Muscle of back (tissue), 13 donors: ENCODE data around the gene LIMS4. TPM values are rescaled to one million over a fixed set of nuclear protein-coding genes. Genes with fewer than 3 reads are reported as not detected.
"Not testable (repeated sequence)": the region's sequence is repeated elsewhere in the genome, so short reads cannot be mapped to it uniquely, and the experiment has no call there.

Experiments used
- DNase-seq, 3 donors: peaks; one replicate each; pipeline versions ENCODE4 v3.0.0 to v3.0.0-alpha.2; 2013
- long read RNA-seq, 9 donors: transcript quantifications; one replicate each; lab custom pipeline, GENCODE V29; 2026
- polyA plus RNA-seq, 10 donors: library from polyadenylated mRNA; unstranded; fragments of 120-200 nt; gene quantifications; one replicate each; pipeline ENCODE4 v1.2.1, GENCODE V29; 2013; ENCODE audit not compliant: insufficient read length in 10 of 10

LIMS4 gene
- 1 to 10 TPM; 1.7 to 5.9 (median 4.0) TPM for polyA plus RNA-seq
- long read RNA-seq, donor 1, result 0 reads
- long read RNA-seq, donor 2, result 0 reads
- long read RNA-seq, donor 3, result 0 reads
- long read RNA-seq, donor 4, partial matches to known transcripts, result 0 of 1 reads
- long read RNA-seq, donor 4, other reads (novel, unspliced or antisense), result 0 of 1 reads
- long read RNA-seq, donor 5, partial matches to known transcripts, result 0 of 1 reads
- long read RNA-seq, donor 5, other reads (novel, unspliced or antisense), result 0 of 1 reads
- long read RNA-seq, donor 6, partial matches to known transcripts, result 0 of 3 reads
- long read RNA-seq, donor 6, other reads (novel, unspliced or antisense), result 0 of 3 reads
- long read RNA-seq, donor 7, result 0 reads
- long read RNA-seq, donor 8, result 0 reads
- long read RNA-seq, donor 9, partial matches to known transcripts, result 0 of 1 reads
- long read RNA-seq, donor 9, other reads (novel, unspliced or antisense), result 0 of 1 reads

- DNase-seq, result not testable (repeated sequence)
Observed at GRCh38 chr2:110472171-110473058, at the start of gene LIMS4. TSS of gene LIMS4 (minus strand) at chr2:110472816. CDS start at chr2:110472778, 38 bp downstream.

GRCh38 chr2:110499755-110500377 lies 27.2 kb upstream of the LIMS4 start:
- not testable (repeated sequence) for DNase-seq

GRCh38 chr2:110496027-110496426 lies 23.4 kb upstream of the LIMS4 start:
- DNase-seq, result not testable (repeated sequence)

GRCh38 chr2:110494488-110494887 lies 21.9 kb upstream of the LIMS4 start:
- not testable (repeated sequence) for DNase-seq

- DNase-seq, result not testable (repeated sequence)
Observed at GRCh38 chr2:110488991-110489390, 16.4 kb upstream of the LIMS4 start.

- DNase-seq, result not testable (repeated sequence)
Observed at GRCh38 chr2:110482697-110483096, 10.1 kb upstream of the LIMS4 start.

GRCh38 chr2:110481200-110481599 lies 8.6 kb upstream of the LIMS4 start:
- DNase-seq, result not testable (repeated sequence)

GRCh38 chr2:110480084-110480483 lies 7.5 kb upstream of the LIMS4 start:
- not testable (repeated sequence) for DNase-seq

- not testable (repeated sequence) for DNase-seq
Observed at GRCh38 chr2:110477370-110477769, 4.8 kb upstream of the LIMS4 start.

- DNase-seq, result not testable (repeated sequence)
Observed at GRCh38 chr2:110476952-110477351, 4.3 kb upstream of the LIMS4 start.

- DNase-seq, result not testable (repeated sequence)
Observed at GRCh38 chr2:110475627-110476359, 3.2 kb upstream of the LIMS4 start.

GRCh38 chr2:110474898-110475297 lies 2.3 kb upstream of the LIMS4 start:
- DNase-seq, result not testable (repeated sequence)

- not testable (repeated sequence) for DNase-seq
Observed at GRCh38 chr2:110473059-110473358, 393 bp upstream of the LIMS4 start.

- not testable (repeated sequence) for DNase-seq
Observed at GRCh38 chr2:110468921-110469320, 3.7 kb downstream of the LIMS4 start.

GRCh38 chr2:110465312-110465711 lies 7.3 kb downstream of the LIMS4 start:
- DNase-seq, result not testable (repeated sequence)

- not testable (repeated sequence) for DNase-seq
Observed at GRCh38 chr2:110462458-110462857, 10.2 kb downstream of the LIMS4 start.

- not testable (repeated sequence) for DNase-seq
Observed at GRCh38 chr2:110460318-110460717, 12.3 kb downstream of the LIMS4 start.

- DNase-seq, result not testable (repeated sequence)
Observed at GRCh38 chr2:110457214-110457590, 15.4 kb downstream of the LIMS4 start.

GRCh38 chr2:110456291-110457213 lies 16.1 kb downstream of the LIMS4 start:
- DNase-seq, result not testable (repeated sequence)

- DNase-seq, result not testable (repeated sequence)
Observed at GRCh38 chr2:110455080-110455670, 17.4 kb downstream of the LIMS4 start.
